NCI-H1092 treated with DMSO at 0.1 percent for 48 hours (cell line): Measurements from ENCODE around the gene EFTUD2.

ENCODE experiments used
- DNase-seq: peaks from one replicate; lab custom pipeline; 2025; lab: John Stamatoyannopoulos, UW

Gene EFTUD2

DNA sequence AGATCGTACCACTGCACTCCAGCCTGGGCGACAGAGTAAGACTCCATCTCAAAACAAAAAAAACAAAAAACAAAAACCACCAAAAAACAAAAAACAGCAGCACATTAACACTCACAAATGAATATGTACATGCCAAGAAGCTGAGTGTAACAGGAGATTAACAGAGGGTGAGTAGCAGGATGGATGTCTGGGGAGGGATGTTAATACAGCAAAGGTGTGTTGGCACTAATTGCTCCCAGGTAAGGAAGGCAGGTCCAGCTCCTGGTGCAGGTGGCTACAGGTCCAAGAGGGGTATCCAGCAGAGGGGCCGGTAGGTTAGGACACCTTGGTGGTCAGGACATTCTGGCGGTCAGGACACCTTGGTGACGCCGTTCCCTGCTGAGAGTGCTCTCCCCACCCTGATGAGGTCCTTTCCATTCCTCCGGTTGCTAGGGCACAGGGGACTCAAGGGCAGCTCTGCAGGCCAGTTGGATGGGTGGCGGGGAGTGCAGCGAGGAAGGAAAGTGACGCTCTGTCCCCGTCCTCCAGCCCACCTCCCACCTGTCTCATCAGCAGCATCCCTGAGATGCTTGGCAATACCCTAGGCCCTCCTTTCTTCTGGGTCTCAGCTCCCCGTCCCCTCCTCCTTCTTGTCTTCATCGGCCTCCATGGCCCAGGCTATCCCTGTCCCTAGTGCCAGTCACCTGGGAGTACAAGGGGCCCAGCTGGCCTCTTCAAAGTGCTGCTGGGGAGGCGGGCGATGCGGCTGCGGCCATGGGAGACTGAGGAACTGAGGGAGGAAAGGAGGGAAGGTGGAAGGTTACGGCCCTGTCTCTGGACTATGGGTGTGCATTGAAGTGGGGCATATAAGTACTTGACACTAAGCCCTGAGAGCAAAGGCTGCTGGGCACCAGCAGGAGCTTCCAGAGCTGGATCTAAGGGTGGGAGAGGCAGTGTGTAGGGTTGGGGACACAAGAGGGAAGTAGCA is 26.8 kb upstream of the EFTUD2 start:
- DNase-seq = no peak

GRCh38 chr17:44924107-44924544 is 24.9 kb upstream of the EFTUD2 start:
- DNase-seq = no peak

DNA sequence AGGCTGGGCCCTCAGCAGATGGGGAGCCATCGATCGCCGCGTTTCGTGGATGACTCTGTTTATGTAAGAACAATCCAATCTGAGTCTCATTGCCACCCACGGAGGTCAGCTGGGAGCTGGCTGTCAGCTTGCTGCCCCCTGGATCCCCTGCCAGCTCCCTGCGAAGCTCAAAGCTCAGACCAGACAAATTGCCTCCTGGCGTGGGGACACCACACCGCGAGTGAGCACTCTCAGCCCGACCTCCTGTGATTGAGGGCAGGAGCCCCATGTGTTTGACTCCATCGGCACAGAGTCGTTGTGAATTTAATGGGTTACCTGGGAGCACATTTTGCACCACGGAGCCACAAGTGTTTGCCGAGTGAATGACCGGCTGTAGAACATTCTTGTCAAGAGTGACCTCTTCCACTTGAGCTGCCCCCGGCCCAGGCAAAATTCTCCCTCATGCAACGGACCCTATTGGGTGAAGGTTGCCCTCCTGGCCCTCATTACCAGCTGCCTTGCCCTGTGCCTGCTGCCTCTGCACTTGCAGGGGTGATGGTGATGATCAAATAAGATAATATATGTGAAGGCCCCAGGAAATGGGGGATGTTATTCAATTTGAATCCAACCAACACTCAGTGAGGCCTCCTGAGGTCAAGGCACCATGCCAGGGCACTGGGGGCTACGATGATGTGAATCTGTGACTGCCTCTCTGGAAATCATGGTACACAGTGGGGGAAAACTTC is 23.7 kb upstream of the EFTUD2 start:
- DNase-seq = no peak

DNA sequence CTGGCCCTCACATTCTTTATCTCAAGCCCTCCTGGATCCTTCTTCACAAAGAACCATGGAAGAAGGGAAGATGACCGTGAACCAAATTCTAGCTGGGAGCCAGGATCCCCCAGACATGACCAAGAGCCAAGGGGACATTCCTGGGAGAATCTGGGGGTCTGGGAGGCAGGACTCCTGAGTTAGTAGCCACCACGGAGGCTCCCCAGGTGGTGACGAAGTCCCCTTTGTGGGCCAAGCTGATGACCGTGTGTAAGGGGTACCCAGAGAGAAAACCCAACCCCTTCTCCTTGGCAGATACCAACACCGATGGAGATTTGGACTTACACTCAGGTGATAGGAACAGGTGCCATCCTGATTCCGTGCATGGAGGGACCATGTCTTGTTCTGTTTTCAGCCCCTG is 22.9 kb upstream of the EFTUD2 start:
- no peak for DNase-seq

GRCh38 chr17:44921122-44921882 is 22.1 kb upstream of the EFTUD2 start:
- DNase-seq = no peak

DNA sequence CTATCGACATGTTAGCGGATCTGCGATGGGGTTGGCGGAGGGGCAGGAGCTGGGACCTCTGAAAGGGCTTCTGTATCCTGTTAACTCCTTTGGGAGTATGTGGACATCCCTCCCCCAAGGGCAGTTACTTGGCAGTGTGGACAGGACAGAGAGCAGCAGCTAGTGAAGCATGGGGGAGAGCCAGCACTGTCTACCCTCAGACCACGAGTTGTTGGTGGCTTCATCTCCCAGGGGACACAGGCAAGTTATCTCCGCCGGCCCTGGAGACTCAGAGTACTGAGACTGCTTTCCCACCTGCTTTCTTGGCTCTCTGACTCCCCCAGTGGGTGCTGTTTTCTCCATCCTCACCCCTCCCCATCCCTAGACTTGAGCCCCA is 21.3 kb upstream of the EFTUD2 start:
- no peak for DNase-seq

DNA sequence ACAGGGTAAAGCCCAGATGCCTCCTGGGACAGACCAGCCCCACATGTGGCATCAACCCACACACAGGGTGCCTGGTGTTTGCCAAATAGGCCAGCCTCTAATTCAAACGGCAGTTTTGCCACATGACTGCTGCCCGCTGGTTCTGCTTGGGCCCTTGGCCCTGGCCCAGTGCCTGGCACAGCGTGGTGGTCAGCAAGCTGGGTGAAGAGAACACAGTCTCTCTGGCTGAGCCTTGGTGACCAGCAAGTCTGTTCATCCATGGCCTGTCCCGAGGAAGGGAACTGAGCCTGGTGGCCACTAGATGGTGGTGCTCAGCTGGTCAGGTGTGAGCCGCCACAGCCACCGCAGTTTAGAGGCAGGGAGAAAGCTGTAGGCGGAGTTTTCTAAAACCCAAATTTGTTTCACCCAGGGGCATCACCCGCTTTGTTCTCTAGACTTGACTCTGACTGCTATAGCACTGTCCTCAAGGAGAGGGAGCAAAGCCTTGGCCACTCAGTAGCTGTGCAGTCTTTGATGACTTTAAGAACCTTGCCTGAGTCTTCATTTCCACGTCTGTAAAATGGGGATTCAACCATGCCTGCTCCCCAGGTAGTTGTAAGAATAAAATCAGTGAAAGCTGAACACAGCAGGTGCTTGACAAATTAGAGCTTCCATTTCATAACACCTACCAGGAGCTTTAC is 20.8 kb upstream of the EFTUD2 start:
- peak; percentile 71 for DNase-seq

DNA sequence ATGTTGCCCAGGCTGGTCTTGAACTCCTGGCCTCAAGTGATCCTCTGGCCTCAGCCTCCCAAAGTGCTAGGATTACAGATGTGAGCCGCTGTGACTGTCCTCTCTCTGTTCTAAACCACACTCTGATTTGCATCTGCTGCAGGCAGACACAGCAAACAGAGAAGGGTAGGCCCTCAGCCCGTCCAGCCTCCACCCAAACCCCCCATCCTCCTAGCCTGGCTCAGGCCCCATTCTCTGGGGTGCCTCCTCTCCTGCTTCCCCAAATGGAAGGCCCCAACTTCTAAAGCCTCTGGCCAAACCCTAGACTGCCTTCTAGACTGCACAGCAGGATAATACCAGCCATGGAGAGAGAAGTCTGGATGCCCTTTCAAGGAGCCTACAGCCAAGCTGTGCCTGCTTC is 20.2 kb upstream of the EFTUD2 start:
- no peak for DNase-seq

GRCh38 chr17:44918006-44918405 is 18.8 kb upstream of the EFTUD2 start:
- DNase-seq = no peak

GRCh38 chr17:44917456-44917855 is 18.2 kb upstream of the EFTUD2 start:
- DNase-seq = no peak

- peak; percentile 37 for DNase-seq
These were observed 17.6 kb upstream of the EFTUD2 start for GRCh38 chr17:44916781-44917241.

GRCh38 chr17:44915862-44916780 is 16.9 kb upstream of the EFTUD2 start:
- DNase-seq = no peak

DNA sequence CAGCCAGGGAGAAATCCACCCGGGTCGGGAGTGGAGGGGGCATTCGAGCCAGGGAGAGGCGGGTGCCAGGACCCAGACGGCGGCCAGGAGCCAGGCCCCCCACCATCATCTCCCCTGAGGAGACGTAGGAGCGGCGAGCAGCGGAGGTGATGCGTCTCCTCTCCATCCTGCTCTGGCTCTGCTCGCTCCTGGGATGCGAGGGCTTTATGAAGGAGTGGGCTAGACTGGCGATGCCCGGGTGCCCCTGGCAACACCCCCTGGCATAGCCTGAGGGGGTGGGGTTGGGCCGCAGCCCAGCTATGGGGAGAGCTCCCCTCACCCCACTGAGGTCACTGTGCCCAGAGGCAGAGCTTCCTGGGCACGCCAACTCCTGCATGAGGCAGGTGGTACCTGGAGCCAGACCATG is 16.1 kb upstream of the EFTUD2 start, which contains the start of gene GFAP:
GFAP (minus strand) TSS at position 180 of the 406 bp plus-strand sequence; CDS start at position 166, 14 bp downstream.
- no peak for DNase-seq

- no peak for DNase-seq
These were observed 15.5 kb upstream of the EFTUD2 start for GRCh38 chr17:44914698-44915271.

- no peak for DNase-seq
These were observed 14.9 kb upstream of the EFTUD2 start for GRCh38 chr17:44914148-44914547.

DNA sequence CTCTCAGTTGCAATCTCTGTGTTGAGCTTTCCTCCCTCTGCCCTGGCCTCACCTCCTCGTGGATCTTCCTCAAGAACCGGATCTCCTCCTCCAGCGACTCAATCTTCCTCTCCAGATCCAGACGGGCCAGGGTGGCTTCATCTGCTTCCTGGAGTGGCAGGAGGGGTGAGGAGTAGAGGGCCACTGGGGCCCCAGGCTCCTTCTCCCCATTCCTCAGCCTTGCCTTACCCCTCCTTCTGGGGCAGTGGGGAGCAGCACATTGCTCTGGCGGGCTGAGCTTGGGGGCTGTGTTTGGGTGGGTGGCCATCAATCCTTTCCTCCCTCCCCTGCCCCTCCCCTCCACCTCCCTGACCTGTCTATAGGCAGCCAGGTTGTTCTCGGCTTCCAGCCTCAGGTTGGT is 14.4 kb upstream of the EFTUD2 start:
- no peak for DNase-seq

DNA sequence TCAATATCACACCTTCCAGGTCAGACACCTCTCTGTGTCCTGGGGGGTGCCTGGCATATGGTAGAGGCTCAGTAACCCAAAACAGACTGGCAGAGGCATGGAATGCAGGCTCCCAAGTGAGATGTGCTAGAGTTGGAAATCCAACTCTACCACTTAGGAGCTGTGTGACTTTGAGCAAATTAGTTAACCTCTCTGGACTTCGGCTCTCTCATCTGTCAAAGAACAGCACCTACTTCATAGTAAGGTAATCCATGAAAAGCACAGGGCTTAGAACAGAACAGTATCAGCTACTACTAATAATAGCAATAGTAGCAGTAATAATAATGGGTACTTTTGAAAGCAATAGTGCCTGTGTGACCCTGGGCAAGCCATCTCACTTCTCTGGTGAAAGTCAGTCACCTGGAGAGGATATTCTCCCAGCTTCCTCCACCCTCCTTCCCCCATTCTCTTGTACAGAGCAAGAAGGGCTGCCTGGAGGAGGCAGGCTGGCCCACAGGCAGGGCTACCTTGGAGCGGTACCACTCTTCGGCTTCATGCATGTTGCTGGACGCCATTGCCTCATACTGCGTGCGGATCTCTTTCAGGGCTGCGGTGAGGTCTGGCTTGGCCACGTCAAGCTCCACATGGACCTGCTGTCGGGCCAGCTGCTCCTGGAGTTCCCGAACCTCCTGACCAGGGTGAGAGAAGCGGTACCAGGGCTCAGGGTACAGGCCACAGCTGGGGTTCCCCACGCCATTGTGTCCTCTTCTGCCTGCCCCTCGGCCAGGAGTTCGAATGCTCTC is 13.7 kb upstream of the EFTUD2 start:
- DNase-seq = no peak

DNA sequence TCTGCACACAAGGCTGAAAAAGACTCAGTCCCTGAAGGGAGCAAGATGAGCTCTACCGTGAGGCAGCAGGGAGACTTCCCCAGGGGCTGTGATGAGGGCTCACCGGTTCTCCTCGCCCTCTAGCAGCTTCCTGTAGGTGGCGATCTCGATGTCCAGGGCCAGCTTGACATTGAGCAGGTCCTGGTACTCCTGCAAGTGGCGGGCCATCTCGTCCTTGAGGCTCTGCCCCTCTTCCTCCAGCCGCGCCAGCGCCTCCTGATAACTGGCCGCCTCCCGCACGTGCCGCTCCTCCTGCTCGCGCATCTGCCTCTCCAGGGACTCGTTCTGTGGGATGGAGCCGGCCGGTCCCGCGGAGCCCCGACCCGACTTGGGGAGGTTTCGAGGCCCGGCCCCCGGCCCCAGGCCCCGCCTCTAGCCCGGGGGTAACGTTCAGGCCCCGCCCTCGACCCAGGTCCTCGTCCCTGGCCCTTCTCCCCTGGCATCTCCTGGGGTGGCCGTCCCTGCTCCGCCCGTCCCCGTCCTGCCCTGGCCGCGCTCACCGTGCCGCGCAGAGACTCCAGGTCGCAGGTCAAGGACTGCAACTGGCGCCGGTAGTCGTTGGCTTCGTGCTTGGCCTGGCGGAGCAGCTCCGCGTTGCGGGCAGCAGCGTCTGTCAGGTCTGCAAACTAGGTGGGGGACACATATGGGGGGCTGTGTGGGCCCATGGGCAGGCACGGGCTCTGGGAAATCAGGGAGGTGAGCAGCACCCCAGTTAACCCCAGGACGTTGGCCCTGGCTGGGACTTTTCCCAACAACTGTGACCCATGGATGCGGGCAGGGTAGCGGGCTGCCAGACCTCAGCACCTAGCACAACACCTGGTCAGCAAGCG is 12.1 kb upstream of the EFTUD2 start:
- peak; percentile 46 for DNase-seq
